Measurements from ENCODE around the gene TUBGCP3.

- TF ChIP-seq EGR1 (IDR thresholded peaks at IDR 0.05; ENCODE audit: low read depth) = no peak
- no peak for TF ChIP-seq SIN3A (IDR thresholded peaks at IDR 0.05; ENCODE audit: low read depth)
- no peak for TF ChIP-seq MAX (IDR thresholded peaks at IDR 0.05)
- TF ChIP-seq CTCF (IDR thresholded peaks at IDR 0.05 in 2 of 3, conservative IDR thresholded peaks at IDR 0.05 in 1 of 3; ENCODE audit: borderline replicate concordance in 1 of 3, insufficient read depth in 1 of 3, low read depth in 2 of 3, low read length in 2 of 3) = no peak
- no peak for TF ChIP-seq RAD21 (IDR thresholded peaks at IDR 0.05; ENCODE audit: low read depth)
- TF ChIP-seq POLR2AphosphoS5 (IDR thresholded peaks at IDR 0.05; ENCODE audit: low read depth, low read length) = no peak
- TF ChIP-seq EZH2 (IDR thresholded peaks at IDR 0.05) = no peak
These were observed 139.1 kb downstream of the TUBGCP3 start for GRCh38 chr13:112448621-112449544.

Data from HCT116 (cell line).